HepG2 (cell line): ENCODE measurements around the gene SAMD4A. TPM values are rescaled to one million over a fixed set of nuclear protein-coding genes. Genes with fewer than 3 reads are reported as not detected.
A peak's percentile ranks its signal among the peaks of the same experiment; 100 is the strongest.

Experiments
- ATAC-seq: fragments of 200-7000 bp; cut with Tn5 transposase; 3 replicates; pipeline ENCODE4 v1.9.1; 2020; ENCODE audit warnings: mild to moderate bottlenecking, moderate library complexity
- BruUV-seq: library from RNA; stranded (reverse); fragments of 400-500 nt; replicated peaks from 2 replicates; lab custom pipeline; 2021; lab: Mats Ljungman, UMichigan
- CTCF ChIA-PET: fragments of 300-600 bp; formaldehyde crosslinking; extraction: SDS; loops from one replicate; lab custom pipeline; 2021; ENCODE audit warnings: low total read pairs, inconsistent platforms, low intra/inter-chr PET ratio; lab: Yijun Ruan, JAX
- POLR2A ChIA-PET: fragments of 350-600 bp; sonication (Branson Sonifier 250); formaldehyde crosslinking; loops from one replicate; lab custom pipeline; 2020; ENCODE audit warnings: antibody characterized with exemption, inconsistent platforms; lab: Yijun Ruan, JAX
- DNase-seq: peaks from one replicate; pipeline ENCODE4 v3.0.0-alpha.2; 2015; ENCODE audit warnings: low spot score
- FAIRE-seq: peaks from 3 replicates; lab custom pipeline; 2011; peaks lifted over from hg19 to GRCh38; lab: Jason Lieb, UNC
- H2AFZ ChIP-seq: one replicate; pipeline ENCODE4 v1.6.1; 2011; ENCODE audit warnings: low read length, inconsistent platforms
- H3K27ac ChIP-seq: fragments of 300-600 bp; 3 replicates; pipeline ENCODE4 v1.8.0; 2011; ENCODE audit warnings: mixed run types, mild to moderate bottlenecking, mixed read lengths, low read length, inconsistent platforms; ENCODE audit not compliant: insufficient read depth; ENCODE audit errors: extremely low read length
- H3K27me3 ChIP-seq, 2 experiments: fragments of 200-600 bp in 1 of 2; 2 replicates in 1 of 2; 3 replicates in 1 of 2; pipeline versions ENCODE4 v1.6.0 to v1.8.0; 2011; ENCODE audit warnings: low read length in 2 of 2, mild to moderate bottlenecking in 2 of 2, moderate library complexity in 2 of 2, inconsistent platforms in 1 of 2; ENCODE audit not compliant: insufficient read depth in 2 of 2, control insufficient read depth in 1 of 2
- H3K36me3 ChIP-seq, 2 experiments: fragments of 200-600 bp in 1 of 2; replicated peaks in 1 of 2; 2 replicates in 1 of 2; 3 replicates in 1 of 2; pipeline versions ENCODE4 v1.5.1 to v1.8.0; 2011; ENCODE audit warnings: low read length in 2 of 2, inconsistent platforms in 1 of 2; ENCODE audit not compliant: insufficient read depth in 2 of 2, control insufficient read depth in 1 of 2
- H3K4me1 ChIP-seq: 2 replicates; pipeline ENCODE4 v1.5.1; 2012; ENCODE audit warnings: low read length, inconsistent platforms; ENCODE audit not compliant: insufficient read depth
- H3K4me2 ChIP-seq: 2 replicates; pipeline ENCODE4 v1.6.0; 2011; ENCODE audit warnings: low read depth, low read length, inconsistent platforms
- H3K4me3 ChIP-seq, 3 experiments: fragments of 200-600 bp in 1 of 3; sonication (generic), shearing (Covaris generic) in 1 of 3; replicated peaks in 1 of 3; 2 replicates each; pipeline ENCODE4 v1.5.1; 2011 to 2016; ENCODE audit warnings: low read length in 3 of 3, inconsistent platforms in 2 of 3, low read depth in 2 of 3, mild to moderate bottlenecking in 2 of 3, control low read depth in 1 of 3, mixed read lengths in 1 of 3; ENCODE audit not compliant: insufficient read depth in 1 of 3
- H3K79me2 ChIP-seq: one replicate; pipeline ENCODE4 v1.6.1; 2011; ENCODE audit warnings: low read length, inconsistent platforms; ENCODE audit not compliant: insufficient read depth
- H3K9ac ChIP-seq: 2 replicates; pipeline ENCODE4 v1.6.0; 2011; ENCODE audit warnings: mild to moderate bottlenecking, low read depth, low read length, inconsistent platforms; ENCODE audit not compliant: insufficient read depth
- H3K9me3 ChIP-seq: 2 replicates; pipeline ENCODE4 v1.5.1; 2012; ENCODE audit warnings: mild to moderate bottlenecking, low read length
- H4K20me1 ChIP-seq: 2 replicates; pipeline ENCODE4 v1.6.0; 2011; ENCODE audit warnings: inconsistent platforms, mild to moderate bottlenecking, low read length, moderate library complexity; ENCODE audit not compliant: insufficient read depth
- CTCF ChIP-seq: sonication (generic); formaldehyde crosslinking; IDR thresholded peaks from 2 replicates; pipeline ENCODE4 v1.5.0; 2020; ENCODE audit warnings: mild to moderate bottlenecking, missing genetic modification reagents, moderate library complexity
- KMT2B ChIP-seq: IDR thresholded peaks from 2 replicates; pipeline ENCODE4 v1.6.1; 2016; ENCODE audit warnings: missing genetic modification reagents, missing compliant biosample characterization
- SP1 ChIP-seq, 2 experiments: fragments of 450-650 bp in 1 of 2; sonication (generic) in 1 of 2; formaldehyde crosslinking in 1 of 2; IDR thresholded peaks; 2 replicates each; pipeline versions ENCODE4 v1.4.0 to v1.6.1; 2016 to 2020; ENCODE audit warnings: missing genetic modification reagents in 1 of 2
- STAG1 ChIP-seq: sonication (generic); formaldehyde crosslinking; IDR thresholded peaks from 2 replicates; pipeline ENCODE4 v1.4.0; 2020; ENCODE audit warnings: missing genetic modification reagents
- ZNF33B ChIP-seq: sonication (generic); formaldehyde crosslinking; IDR thresholded peaks from 2 replicates; pipeline ENCODE4 v1.5.1; 2020; ENCODE audit warnings: mild to moderate bottlenecking, missing genetic modification reagents
- WGBS: methylation state at CpG from one replicate; pipeline ENCODE4 v1.1.6; 2017; ENCODE audit warnings: low lambda C conversion rate; 5-methylcytosine and 5-hydroxymethylcytosine counted together
- in situ Hi-C: cut with HindIII; loops from 2 replicates; pipeline ENCODE4 v1.10.0; 2017; ENCODE audit warnings: low pct_unique_long_range_greater_than_20kb; ENCODE audit not compliant: extremely low pct_ligation_motif_present
- intact Hi-C: fragments of 100-400 bp; cut with micrococcal nuclease; formaldehyde crosslinking; loops from one replicate; pipeline ENCODE4 v1.10.0; 2022; ENCODE audit not compliant: unreplicated experiment
- polyA plus RNA-seq, 8 experiments: library from polyadenylated mRNA; depleted of rRNA in 3 of 8; stranded (reverse) in 7 of 8; unstranded in 1 of 8; fragments of >200 nt; fragmentation: Illumina TruSeq in 4 of 8; extraction: Trizol in 4 of 8; gene quantifications; 2 replicates each; pipeline versions ENCODE4 v1.2.1 to v1.2.3, GENCODE V29; 2011 to 2016; ENCODE audit warnings: low read depth in 4 of 8, missing spikeins in 1 of 8, mixed read lengths in 1 of 8; ENCODE audit not compliant: insufficient read depth in 1 of 8
- total RNA-seq, 5 experiments: library from RNA; depleted of rRNA; stranded (reverse); fragments of >200 nt; fragmentation: Illumina TruSeq; extraction: Trizol; gene quantifications; 2 replicates each; pipeline ENCODE4 v1.2.3, GENCODE V29; 2016; ENCODE audit warnings: low read depth in 1 of 5

Gene SAMD4A
- total and polyA plus RNA-seq, 2 of the 13 experiments (the other 11 are each of a cell fraction or from before 2014, with no cell fraction given), result 11.8 to 13.0 TPM

GRCh38 chr14:54554401-54554800 lies 12.5 kb upstream of the SAMD4A start (continued):
- TF ChIP-seq ZNF33B, result no peak
- no peak for TF ChIP-seq SP1 (IDR thresholded peaks at IDR 0.05)
- no peak for TF ChIP-seq SP1 (CRISPR knock-in tag; IDR thresholded peaks at IDR 0.05)

- 100% methylated on average over 2 of the region's 2 CpGs for WGBS
- no peak overlapping the region for H2AFZ ChIP-seq
- H3K4me3 ChIP-seq, result no peak overlapping the region
- no TSS peak for BruUV-seq
- no peak overlapping the region for H3K27ac ChIP-seq
- no peak for DNase-seq
- TF ChIP-seq CTCF (CRISPR knock-in tag), result peak; percentile 21; the same call in 1 of the 2 replicates
- TF ChIP-seq KMT2B (CRISPR knock-in tag), result no peak
- peak; percentile 63 for TF ChIP-seq STAG1 (CRISPR knock-in tag)
- TF ChIP-seq, all 625 proteins: peak for 2
- H3K9me3 ChIP-seq, result no peaks in the 10 kb centered on the region
- H3K36me3 ChIP-seq, result no peaks in the 10 kb centered on the region
- ChIA-PET CTCF (no interaction called here), POLR2A (no interaction called here)
- peak overlapping the region; percentile 48; the same call in 1 of the 2 replicates for H3K4me2 ChIP-seq
- FAIRE-seq (no peak), ATAC-seq (peak; percentile 60)
- peaks cover 23% of the 10 kb centered on the region for H3K4me1 ChIP-seq
- H3K9ac ChIP-seq, result no peak overlapping the region
- H3K27me3 ChIP-seq, result no peaks in the 10 kb centered on the region
- in situ Hi-C loops, result no loop called here
- H4K20me1 ChIP-seq, result no peaks in the 10 kb centered on the region
- intact Hi-C loops, result loop anchor here (1.0 kb wide), 1 partner anchor 18 kb away; no protein-coding TSS in a partner anchor
- no peaks in the 10 kb centered on the region for H3K79me2 ChIP-seq
Observed at GRCh38 chr14:54555651-54556050, 11.3 kb upstream of the SAMD4A start.
